ENCODE measurements around the gene SSH2.
"Not testable (repeated sequence)": the region's sequence is repeated elsewhere in the genome, so short reads cannot be mapped to it uniquely, and the experiment has no call there.

Gene SSH2

DNA sequence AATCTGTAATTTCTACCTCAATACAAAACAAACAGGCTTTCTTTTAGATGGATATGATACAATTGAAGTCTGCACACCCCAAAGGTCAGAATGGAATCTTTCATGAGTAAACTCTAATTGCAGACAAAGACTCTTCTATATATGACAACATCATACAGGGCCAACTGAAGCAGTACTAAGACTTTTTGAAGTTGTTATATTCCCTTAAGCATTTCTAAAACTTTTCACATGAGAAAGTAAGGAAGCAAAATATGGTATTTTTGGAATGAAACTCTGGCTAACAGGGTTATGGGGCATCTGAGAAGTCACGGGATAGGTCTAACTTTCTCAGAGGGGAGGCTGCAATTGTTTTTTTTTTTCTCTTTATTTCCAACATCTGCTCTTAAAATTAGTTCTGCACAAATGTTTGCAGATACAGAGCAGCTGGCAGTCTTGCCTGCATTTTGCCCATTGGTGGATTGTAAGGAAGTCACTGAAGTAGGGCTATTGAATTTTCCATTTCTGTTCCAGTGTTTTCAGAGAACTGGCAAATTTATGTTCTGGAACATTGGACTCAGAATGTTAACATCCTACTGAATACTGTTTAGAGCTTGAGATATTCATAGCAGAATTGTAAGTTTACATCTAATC lies 59.1 kb downstream of the SSH2 start:
- Histone ChIP-seq H3K27ac (no peak overlapping the region), H3K9me3 (ENCODE audit: low read depth, low read length) (no peaks in the 10 kb centered on the region), H3K9ac (ENCODE audit: insufficient read length) (no peak overlapping the region), H3K4me3 (no peak overlapping the region), H3K36me3 (ENCODE audit: insufficient read depth, low read length) (no peaks in the 10 kb centered on the region)
- no peak for TF ChIP-seq POLR2AphosphoS5 (IDR thresholded peaks at IDR 0.05; ENCODE audit: borderline replicate concordance, low read depth, low read length)
- TF ChIP-seq EZH2 (IDR thresholded peaks at IDR 0.05) = no peak
- no peak for TF ChIP-seq FOXP2 (optimal IDR thresholded peaks at IDR 0.05; ENCODE audit: control extremely low read depth, extremely low read length, insufficient read depth)
- no peak for DNase-seq (ENCODE audit: low read depth, low spot score)

DNA sequence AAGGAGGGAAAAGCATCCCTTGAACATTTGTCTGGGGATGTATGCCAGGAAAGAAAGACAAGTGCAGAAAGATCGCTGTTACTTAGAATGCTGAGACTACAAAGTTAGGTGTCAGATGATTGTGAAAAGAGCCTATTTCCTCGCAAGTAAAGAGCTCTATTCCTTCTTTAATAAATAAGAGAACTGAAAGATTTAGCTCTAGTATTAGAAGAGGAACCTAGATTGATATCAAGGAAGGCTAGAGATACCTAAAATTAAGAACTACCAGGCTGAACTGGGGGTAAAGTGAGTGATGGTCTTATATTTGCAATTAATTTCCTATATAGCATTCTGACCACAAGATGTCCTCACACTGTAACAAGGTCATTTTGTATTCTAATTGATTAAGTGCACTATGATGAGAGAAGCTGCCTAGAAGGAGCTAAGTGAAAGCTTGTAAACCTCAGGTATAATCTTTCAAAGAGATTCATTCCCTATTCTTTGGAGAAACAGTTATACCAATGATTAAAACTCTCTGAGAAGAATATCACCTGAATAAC lies 62.3 kb downstream of the SSH2 start:
- no peak for DNase-seq (ENCODE audit: low read depth, low spot score)
- Histone ChIP-seq H3K9ac (ENCODE audit: insufficient read length) (no peak overlapping the region), H3K4me3 (no peak overlapping the region), H3K36me3 (ENCODE audit: insufficient read depth, low read length) (no peaks in the 10 kb centered on the region), H3K27ac (no peak overlapping the region), H3K9me3 (ENCODE audit: low read depth, low read length) (no peaks in the 10 kb centered on the region)
- TF ChIP-seq POLR2AphosphoS5 (IDR thresholded peaks at IDR 0.05; ENCODE audit: borderline replicate concordance, low read depth, low read length) (no peak), EZH2 (IDR thresholded peaks at IDR 0.05) (no peak), FOXP2 (optimal IDR thresholded peaks at IDR 0.05; ENCODE audit: control extremely low read depth, extremely low read length, insufficient read depth) (no peak)

GRCh38 chr17:29866746-29867404 lies 63.2 kb downstream of the SSH2 start:
- Histone ChIP-seq H3K4me3 (no peak overlapping the region), H3K9ac (ENCODE audit: insufficient read length) (no peak overlapping the region), H3K9me3 (ENCODE audit: low read depth, low read length) (no peaks in the 10 kb centered on the region), H3K36me3 (ENCODE audit: insufficient read depth, low read length) (no peaks in the 10 kb centered on the region), H3K27ac (no peak overlapping the region)
- no peak for TF ChIP-seq EZH2 (IDR thresholded peaks at IDR 0.05)
- TF ChIP-seq FOXP2 (optimal IDR thresholded peaks at IDR 0.05; ENCODE audit: control extremely low read depth, extremely low read length, insufficient read depth) = no peak
- no peak for TF ChIP-seq POLR2AphosphoS5 (IDR thresholded peaks at IDR 0.05; ENCODE audit: borderline replicate concordance, low read depth, low read length)
- DNase-seq (ENCODE audit: low read depth, low spot score) = no peak

- H3K9ac ChIP-seq (ENCODE audit: insufficient read length) = no peak overlapping the region
- TF ChIP-seq EZH2 (IDR thresholded peaks at IDR 0.05) = no peak
- no peak for TF ChIP-seq POLR2AphosphoS5 (IDR thresholded peaks at IDR 0.05; ENCODE audit: borderline replicate concordance, low read depth, low read length)
- no peak for TF ChIP-seq FOXP2 (optimal IDR thresholded peaks at IDR 0.05; ENCODE audit: control extremely low read depth, extremely low read length, insufficient read depth)
- H3K27ac ChIP-seq = no peak overlapping the region
- DNase-seq (ENCODE audit: low read depth, low spot score) = no peak
- H3K9me3 ChIP-seq (ENCODE audit: low read depth, low read length) = no peaks in the 10 kb centered on the region
- H3K4me3 ChIP-seq = no peak overlapping the region
- no peaks in the 10 kb centered on the region for H3K36me3 ChIP-seq (ENCODE audit: insufficient read depth, low read length)
These were observed 65.4 kb downstream of the SSH2 start for GRCh38 chr17:29864615-29865014.

GRCh38 chr17:29864123-29864522 lies 65.9 kb downstream of the SSH2 start:
- H3K9ac ChIP-seq (ENCODE audit: insufficient read length); H3K9me3 ChIP-seq (ENCODE audit: low read depth, low read length); H3K36me3 ChIP-seq (ENCODE audit: insufficient read depth, low read length); H3K27ac ChIP-seq; H3K4me3 ChIP-seq; DNase-seq (ENCODE audit: low read depth, low spot score): not testable (repeated sequence)

DNA sequence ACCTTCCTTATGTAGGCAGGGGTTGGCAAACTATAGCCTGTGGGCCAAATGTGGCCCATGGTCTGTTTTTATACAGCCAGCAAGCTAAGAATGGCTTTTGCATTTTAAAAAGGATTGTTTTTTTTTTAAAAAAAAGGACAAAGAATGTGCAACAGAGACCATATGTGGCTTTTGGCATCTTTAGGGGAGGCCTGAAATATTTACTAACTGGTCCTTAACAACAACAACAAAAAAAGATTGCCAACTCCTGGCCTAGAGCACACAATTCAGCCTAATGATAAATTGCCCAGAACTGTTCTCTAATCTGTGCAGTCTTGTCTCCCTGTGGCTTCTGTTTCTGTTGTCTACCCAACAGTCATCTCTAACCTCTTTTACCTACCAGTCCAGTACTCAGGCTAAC lies 67.1 kb downstream of the SSH2 start:
- TF ChIP-seq POLR2AphosphoS5 (IDR thresholded peaks at IDR 0.05; ENCODE audit: borderline replicate concordance, low read depth, low read length) (no peak), FOXP2 (optimal IDR thresholded peaks at IDR 0.05; ENCODE audit: control extremely low read depth, extremely low read length, insufficient read depth) (no peak), EZH2 (IDR thresholded peaks at IDR 0.05) (no peak)
- Histone ChIP-seq H3K27ac (no peak overlapping the region), H3K9me3 (ENCODE audit: low read depth, low read length) (no peaks in the 10 kb centered on the region; the same call in 1 of the 2 replicates), H3K4me3 (no peak overlapping the region), H3K36me3 (ENCODE audit: insufficient read depth, low read length) (no peaks in the 10 kb centered on the region), H3K9ac (ENCODE audit: insufficient read length) (no peak overlapping the region)
- no peak for DNase-seq (ENCODE audit: low read depth, low spot score)

GRCh38 chr17:29862127-29862526 lies 67.9 kb downstream of the SSH2 start:
- TF ChIP-seq POLR2AphosphoS5 (IDR thresholded peaks at IDR 0.05; ENCODE audit: borderline replicate concordance, low read depth, low read length) = no peak
- TF ChIP-seq EZH2 (IDR thresholded peaks at IDR 0.05) = no peak
- TF ChIP-seq FOXP2 (optimal IDR thresholded peaks at IDR 0.05; ENCODE audit: control extremely low read depth, extremely low read length, insufficient read depth) = no peak
- no peaks in the 10 kb centered on the region for H3K36me3 ChIP-seq (ENCODE audit: insufficient read depth, low read length)

DNA sequence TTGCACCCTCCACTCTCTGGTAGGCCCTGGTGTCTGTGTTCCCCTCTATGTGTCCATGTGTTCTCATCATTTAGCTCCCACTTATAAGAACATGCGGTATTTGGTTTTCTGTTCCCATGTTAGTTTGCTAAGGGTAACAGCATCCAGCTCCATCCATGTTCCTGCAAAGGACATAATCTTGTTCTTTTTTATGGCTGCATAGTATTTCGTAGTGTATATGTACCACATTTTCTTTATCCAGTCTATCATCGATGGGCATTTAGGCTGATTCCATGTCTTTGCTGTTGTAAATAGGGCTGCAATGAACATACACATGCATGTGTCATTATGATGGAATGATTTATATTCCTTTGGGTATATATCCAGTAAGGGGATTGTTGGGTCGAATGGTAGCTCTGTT lies 70.6 kb downstream of the SSH2 start:
- H3K9ac ChIP-seq (ENCODE audit: insufficient read length); H3K9me3 ChIP-seq (ENCODE audit: low read depth, low read length); H3K36me3 ChIP-seq (ENCODE audit: insufficient read depth, low read length); H3K4me3 ChIP-seq; DNase-seq (ENCODE audit: low read depth, low spot score); H3K27ac ChIP-seq: not testable (repeated sequence)

More at GRCh38 chr17:29862127-29862526, 67.9 kb downstream of the SSH2 start:
- H3K9ac ChIP-seq (ENCODE audit: insufficient read length) = no peak overlapping the region
- no peak for DNase-seq (ENCODE audit: low read depth, low spot score)
- no peak overlapping the region for H3K27ac ChIP-seq
- no peaks in the 10 kb centered on the region; the same call in 1 of the 2 replicates for H3K9me3 ChIP-seq (ENCODE audit: low read depth, low read length)
- no peak overlapping the region for H3K4me3 ChIP-seq

DNA sequence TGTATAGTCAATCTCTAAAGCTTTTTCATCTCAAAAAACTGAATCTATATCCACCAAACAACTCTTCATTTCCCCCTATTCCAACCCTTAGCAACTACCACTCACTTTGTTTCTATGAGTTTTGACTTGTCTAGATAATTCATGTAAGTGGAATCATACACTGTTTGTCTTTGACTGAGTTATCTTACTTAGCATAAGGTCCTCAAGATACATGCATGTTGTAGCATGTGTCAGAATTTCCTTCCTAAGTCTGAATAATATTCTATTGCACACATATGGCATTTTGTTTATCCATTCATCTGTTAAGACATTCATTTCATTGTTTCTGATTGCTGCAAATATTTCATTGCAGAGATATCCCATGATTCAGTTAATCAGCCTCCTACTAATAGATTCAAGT lies 72.2 kb downstream of the SSH2 start:
- Histone ChIP-seq H3K9ac (ENCODE audit: insufficient read length) (no peak overlapping the region), H3K9me3 (ENCODE audit: low read depth, low read length) (no peaks in the 10 kb centered on the region; the same call in 1 of the 2 replicates), H3K4me3 (no peak overlapping the region), H3K36me3 (ENCODE audit: insufficient read depth, low read length) (no peaks in the 10 kb centered on the region), H3K27ac (no peak overlapping the region)
- TF ChIP-seq EZH2 (IDR thresholded peaks at IDR 0.05) (no peak), POLR2AphosphoS5 (IDR thresholded peaks at IDR 0.05; ENCODE audit: borderline replicate concordance, low read depth, low read length) (no peak), FOXP2 (optimal IDR thresholded peaks at IDR 0.05; ENCODE audit: control extremely low read depth, extremely low read length, insufficient read depth) (no peak)
- DNase-seq (ENCODE audit: low read depth, low spot score) = no peak

DNA sequence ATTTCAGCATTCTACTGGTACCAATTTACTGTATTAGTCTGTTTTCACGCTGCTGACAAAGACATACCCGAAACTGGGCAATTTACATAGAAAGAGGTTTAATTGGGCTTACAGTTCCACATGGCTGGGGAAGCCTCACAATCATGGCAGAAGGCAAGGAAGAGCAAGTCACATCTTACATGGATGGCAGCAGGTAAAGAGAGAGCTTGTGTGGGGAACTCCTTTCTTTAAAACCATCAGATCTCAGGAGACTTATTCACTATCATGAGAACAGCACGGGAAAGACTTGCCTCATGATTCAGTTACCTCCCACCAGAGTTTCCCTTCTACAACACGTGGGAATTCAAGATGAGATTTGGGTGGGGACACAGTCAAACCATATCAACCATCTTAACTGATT lies 72.9 kb downstream of the SSH2 start:
- not testable (repeated sequence) for H3K9me3 ChIP-seq (ENCODE audit: low read depth, low read length); H3K9ac ChIP-seq (ENCODE audit: insufficient read length); DNase-seq (ENCODE audit: low read depth, low spot score); H3K36me3 ChIP-seq (ENCODE audit: insufficient read depth, low read length); H3K27ac ChIP-seq; H3K4me3 ChIP-seq
